ENCODE measurements around the gene TSHB. TPM values are rescaled to one million over a fixed set of nuclear protein-coding genes. Genes with fewer than 3 reads are reported as not detected.

The TSHB gene
- total and polyA plus RNA-seq, 8 donors, result not detected

DNA sequence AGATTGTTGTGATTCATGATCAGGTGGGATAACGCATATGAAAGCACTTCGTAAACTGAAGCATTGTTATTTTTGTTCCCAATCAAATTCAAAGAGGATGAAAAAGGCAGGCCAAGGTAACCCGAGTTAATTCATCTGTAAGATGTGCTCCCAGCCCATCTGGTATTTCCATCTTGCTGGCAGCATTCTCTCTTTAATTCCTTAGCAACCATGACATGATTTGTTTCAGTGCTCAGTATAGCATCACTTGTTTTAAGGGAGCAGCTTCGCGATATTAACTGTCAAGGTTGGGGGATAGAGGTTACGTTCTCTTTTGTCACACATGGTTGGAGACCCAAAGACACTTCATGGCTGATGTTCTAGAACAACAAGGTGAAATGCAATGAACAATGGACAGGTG, 53.3 kb downstream of the TSHB start:
- ATAC-seq (peak in 3 of 4 donors; percentile 18 to 59 (median 58)), DNase-seq (no peak), FAIRE-seq (no peak)
- WGBS, 2 donors, result 56 to 82% methylated on average over 6 of the region's 6 CpGs
- TF ChIP-seq, protein P1, sequence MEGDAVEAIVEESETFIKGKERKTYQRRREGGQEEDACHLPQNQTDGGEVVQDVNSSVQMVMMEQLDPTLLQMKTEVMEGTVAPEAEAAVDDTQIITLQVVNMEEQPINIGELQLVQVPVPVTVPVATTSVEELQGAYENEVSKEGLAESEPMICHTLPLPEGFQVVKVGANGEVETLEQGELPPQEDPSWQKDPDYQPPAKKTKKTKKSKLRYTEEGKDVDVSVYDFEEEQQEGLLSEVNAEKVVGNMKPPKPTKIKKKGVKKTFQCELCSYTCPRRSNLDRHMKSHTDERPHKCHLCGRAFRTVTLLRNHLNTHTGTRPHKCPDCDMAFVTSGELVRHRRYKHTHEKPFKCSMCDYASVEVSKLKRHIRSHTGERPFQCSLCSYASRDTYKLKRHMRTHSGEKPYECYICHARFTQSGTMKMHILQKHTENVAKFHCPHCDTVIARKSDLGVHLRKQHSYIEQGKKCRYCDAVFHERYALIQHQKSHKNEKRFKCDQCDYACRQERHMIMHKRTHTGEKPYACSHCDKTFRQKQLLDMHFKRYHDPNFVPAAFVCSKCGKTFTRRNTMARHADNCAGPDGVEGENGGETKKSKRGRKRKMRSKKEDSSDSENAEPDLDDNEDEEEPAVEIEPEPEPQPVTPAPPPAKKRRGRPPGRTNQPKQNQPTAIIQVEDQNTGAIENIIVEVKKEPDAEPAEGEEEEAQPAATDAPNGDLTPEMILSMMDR (IDR thresholded peaks at IDR 0.05), result no peak
- Histone ChIP-seq H3K4me3 (no peak overlapping the region), H3K27me3 (no peaks in the 10 kb centered on the region), H3K9me3 (no peaks in the 10 kb centered on the region), H3K27ac (no peak overlapping the region), H3K36me3 (no peaks in the 10 kb centered on the region), H3K4me1 (no peaks in the 10 kb centered on the region)
- intact Hi-C loops (cut with DNase I), result no loop called here

Other genes with a start within 250 kb of the TSHB start
- gene SIKE1, start 249.1 kb upstream of the TSHB start, total RNA-seq, result 10 to 100 TPM; 11.7 to 23.5 (median 18.8) TPM
- 1 to 10 TPM; 8.6 to 10.0 TPM for gene SIKE1, start 249.1 kb upstream of the TSHB start, polyA plus RNA-seq
- gene SYCP1, start 175.0 kb upstream of the TSHB start, total RNA-seq, result not detected
- not detected for gene SYCP1, start 175.0 kb upstream of the TSHB start, polyA plus RNA-seq
- 1 to 10 TPM; 1.6 to 7.2 (median 2.6) TPM for gene TSPAN2, start 59.7 kb downstream of the TSHB start, total RNA-seq
- 10 to 100 TPM in 1 of 2 donors, 1 to 10 TPM in 1; 1.7 to 10.2 TPM for gene TSPAN2, start 59.7 kb downstream of the TSHB start, polyA plus RNA-seq

Measured in pancreas (tissue), 10 donors.